Stimulated activated CD4-positive, alpha-beta T cell treated with anti-CD3 and anti-CD28 coated beads, Interleukin-4, amount 100 ng/mL, for 4 hours (primary cell): ENCODE results near the gene P2RY6.
"Not testable (repeated sequence)": the region's sequence is repeated elsewhere in the genome, so short reads cannot be mapped to it uniquely, and the experiment has no call there.

Experiments used
- DNase-seq, 2 experiments: peaks; one replicate each; pipeline ENCODE4 v3.0.0-alpha.2; 2020

Gene P2RY6, protein sequence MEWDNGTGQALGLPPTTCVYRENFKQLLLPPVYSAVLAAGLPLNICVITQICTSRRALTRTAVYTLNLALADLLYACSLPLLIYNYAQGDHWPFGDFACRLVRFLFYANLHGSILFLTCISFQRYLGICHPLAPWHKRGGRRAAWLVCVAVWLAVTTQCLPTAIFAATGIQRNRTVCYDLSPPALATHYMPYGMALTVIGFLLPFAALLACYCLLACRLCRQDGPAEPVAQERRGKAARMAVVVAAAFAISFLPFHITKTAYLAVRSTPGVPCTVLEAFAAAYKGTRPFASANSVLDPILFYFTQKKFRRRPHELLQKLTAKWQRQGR

DNA sequence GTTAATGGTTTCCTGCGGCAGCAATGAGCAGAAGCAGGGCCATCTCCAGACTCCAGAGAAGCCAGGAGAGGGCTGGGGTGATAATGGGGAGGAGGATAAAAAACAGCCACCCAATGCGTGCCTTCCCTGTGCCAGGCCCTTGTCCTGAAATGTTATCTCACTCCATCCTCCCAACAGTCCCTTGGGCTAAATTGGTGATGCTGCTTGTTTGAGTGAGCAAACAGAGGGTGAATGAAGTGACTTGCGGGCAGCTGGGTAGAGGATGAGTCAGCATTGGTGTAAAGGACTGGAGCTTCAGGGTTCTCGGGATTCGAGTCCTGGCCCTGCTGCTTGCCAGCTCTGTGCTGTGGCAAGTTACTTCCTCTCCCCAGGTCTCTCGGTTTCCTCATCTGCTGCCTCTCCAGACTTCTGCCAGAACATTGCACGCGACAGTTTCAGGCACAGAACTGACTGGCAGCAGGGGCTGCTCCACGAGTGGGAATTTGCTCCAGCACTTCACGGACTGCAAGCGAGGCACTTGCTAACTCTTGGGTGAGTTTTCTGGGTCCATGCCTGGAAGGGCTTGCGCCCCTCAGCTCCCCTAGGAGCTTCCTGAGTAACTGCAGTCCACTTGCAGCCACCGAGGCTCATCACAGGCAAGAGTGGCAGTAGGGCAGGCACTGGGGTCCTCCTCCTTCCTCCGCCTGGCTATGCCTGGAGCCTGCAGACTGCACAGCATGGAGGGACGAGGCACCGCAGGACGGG, at the start of gene P2RY6:
Gene P2RY6 (plus strand): TSS at position 403 of the 744 bp plus-strand sequence. CDS start 24,181 bp downstream, outside the sequence.
- no peak for DNase-seq

DNA sequence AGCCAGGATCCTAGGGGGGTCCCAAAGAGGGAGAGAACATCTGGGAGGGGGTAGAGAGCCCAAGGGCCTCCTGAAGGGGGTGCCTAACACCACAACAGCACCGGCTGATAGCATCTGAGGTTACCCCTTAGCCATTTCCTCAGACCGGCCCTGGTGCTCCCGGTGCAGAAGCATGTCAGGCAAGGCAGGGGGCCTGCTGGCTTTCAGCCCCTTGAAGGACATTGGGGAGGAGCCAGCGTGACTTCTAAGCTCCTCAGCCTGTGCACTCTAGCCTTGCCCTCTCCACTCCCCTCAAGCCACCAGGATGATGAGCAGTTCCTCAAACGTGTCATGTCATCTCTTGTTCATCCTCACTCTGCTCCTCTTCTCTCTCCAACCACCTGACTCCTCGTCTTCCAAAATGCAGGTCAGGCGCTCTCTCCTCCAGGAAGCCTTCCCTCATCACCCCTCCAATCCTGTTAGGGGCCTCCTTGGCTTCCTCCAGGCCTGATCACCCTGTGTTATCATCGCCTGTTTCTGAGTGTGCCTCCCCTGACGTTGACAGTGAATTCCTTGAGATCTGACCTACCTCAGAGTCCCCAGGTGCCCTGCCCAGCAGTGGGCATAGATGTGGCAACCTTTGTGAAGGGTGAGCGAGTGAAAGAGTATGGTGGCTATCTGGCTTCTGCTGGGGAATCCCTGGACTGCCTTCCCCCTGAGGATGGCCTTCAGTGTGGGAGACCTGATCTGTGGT, 48.0 kb upstream of the P2RY6 start:
- DNase-seq = no peak

DNA sequence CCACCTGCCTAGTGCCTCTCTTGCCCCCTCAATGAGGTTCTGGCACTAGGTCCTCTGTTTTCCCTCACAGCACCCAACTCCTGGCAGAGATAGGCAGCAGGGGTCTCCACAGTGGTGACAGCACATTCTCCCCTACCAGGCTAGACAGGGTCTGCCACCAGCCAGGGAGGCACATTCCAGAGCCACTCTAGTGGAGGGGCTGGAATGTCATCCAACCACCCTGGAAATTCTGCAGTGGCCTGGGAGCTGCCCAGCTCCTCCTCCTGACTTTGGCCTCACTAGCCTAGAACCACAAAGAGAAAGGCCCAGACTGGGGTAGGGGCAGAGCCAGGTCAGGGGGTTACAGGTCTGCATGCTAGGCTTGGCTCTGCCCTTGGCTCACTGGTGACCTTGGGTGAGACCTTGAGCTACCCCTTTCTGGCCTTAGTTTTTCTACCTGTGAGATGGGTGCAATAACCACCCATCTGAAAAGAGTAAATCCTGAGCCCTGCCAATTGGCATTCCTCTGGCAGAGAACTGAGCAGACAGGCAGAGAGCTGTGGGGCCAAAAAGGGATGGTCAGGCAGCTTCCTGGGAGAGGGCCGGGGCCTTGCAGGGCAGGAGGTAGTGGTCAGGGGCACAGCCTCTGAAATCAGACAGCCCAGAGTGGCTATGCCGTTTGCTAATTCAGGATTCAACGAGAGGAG, 47.0 kb upstream of the P2RY6 start:
- DNase-seq = no peak

DNA sequence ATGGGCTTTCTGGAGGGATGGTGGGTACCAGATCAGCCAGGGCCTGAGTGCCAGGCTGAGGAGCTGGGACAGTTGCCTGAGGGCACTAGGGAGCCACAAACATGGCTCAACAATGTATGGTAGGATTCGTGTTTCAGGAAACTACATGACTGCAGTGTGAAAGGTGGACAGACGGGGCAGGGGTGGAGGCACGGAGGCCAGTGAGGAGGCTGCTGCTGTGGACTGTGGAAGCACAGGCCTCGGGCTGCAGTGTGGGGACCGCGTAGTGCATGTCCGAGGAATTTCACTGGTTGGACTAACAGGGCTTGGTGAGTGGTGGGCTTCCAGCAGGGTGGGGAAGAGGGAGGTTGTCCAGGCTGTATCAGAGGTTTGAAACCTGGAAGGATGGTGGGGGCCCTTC, 46.3 kb upstream of the P2RY6 start:
- no peak for DNase-seq

DNA sequence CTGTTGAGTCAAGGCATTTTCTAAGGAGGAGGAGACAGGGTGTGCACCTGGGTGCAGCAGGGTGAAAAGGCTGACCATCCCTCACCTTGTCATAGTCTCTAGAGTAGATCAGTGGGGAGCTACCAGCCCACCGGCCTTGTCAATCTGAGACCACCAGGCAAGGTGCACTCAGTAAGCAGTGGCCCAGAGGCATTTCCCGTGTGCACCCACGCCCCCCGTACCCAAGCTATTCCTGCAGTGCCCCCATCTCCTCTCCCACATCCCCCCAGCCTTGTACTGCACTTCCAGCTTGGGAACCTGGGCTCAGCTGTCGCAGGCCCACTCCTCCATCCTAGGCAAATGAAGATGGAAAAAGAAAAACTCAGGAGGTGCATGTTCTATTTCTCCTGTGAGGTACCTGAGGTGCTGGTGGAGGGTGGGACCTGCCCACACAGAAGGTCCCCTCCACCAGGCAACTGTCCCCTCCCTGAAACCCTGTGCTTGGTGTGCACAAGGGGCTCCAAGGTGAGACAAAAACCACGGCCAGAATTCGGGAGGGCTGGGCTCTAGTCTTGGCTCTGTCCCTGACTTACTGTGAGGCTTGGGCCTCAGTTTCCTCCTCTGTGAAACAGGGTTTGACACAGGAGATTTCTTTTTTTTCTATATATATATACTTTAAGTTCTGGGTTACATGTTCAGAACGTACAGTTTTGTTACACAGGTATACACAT, 45.7 kb upstream of the P2RY6 start:
- no peak for DNase-seq

DNA sequence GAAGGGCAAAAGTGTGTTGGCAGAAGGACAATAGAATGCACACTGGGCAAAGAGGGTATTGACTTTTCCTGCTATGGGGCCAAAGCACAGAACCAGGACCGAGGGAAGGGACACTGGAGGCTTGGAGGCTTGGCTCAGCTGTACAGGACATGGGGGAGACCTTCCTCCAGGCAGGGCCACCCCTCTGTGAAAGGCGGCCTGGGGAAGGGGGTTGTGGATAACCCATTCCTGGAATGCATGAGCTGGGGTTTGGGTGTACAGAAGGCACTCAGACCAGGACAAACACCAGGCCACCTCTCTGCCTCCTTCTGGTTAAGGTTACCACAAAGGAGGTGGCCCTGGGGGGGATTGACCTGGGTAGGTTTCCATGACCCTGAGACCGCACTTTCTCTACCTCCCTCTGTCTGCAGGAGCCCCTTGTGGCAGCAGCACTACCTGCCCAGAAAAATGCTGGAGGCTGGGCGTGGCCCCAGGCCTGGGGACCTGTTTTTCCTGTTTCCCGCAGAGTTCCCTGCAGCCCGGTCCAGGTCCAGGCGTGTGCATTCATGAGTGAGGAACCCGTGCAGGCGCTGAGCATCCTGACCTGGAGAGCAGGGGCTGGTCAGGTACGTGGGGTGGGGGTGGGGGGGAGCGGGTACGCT, 44.4 kb upstream of the P2RY6 start:
- DNase-seq = no peak

DNA sequence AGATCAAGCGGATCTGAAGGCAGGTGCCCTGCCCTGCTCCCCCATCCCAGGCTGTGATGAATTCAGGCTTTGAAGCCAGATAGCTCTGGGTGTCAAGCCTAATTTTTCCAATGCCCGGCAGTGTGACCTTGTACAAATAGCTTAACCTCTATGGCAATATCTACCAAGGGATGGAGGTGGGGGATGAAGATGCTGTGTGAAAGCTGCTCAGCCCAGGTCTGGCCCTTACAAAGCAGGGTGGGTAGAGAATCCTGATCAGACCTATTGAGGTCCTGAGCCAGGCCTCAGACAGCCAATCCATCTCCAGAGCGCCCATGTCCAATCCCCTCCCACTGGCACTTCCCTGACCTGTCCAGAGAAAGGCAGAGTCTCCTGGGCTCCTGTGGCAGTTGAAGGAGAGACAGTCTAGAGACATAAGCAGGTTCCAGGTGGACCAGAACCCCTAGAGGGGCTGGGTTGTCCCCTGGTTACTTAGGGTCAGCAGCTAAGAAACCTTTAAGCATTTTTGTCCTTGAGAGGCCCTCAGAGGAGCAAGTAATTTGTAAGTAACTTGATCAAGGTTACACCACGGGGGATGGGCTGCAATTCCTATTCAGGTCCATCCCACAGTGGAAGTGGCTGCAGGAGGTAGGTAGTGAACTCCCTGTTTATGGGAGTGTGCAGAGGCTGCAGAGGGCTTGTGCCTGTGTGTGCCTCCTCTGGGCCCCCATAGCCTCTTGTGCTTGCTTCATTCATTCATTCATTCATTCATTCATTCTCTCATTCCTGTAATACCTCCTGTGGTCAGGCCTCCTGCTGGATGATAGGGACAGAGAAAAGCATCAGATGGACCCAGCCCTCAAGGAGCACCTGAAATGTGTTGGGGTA, 43.6 kb upstream of the P2RY6 start:
- no peak for DNase-seq

DNA sequence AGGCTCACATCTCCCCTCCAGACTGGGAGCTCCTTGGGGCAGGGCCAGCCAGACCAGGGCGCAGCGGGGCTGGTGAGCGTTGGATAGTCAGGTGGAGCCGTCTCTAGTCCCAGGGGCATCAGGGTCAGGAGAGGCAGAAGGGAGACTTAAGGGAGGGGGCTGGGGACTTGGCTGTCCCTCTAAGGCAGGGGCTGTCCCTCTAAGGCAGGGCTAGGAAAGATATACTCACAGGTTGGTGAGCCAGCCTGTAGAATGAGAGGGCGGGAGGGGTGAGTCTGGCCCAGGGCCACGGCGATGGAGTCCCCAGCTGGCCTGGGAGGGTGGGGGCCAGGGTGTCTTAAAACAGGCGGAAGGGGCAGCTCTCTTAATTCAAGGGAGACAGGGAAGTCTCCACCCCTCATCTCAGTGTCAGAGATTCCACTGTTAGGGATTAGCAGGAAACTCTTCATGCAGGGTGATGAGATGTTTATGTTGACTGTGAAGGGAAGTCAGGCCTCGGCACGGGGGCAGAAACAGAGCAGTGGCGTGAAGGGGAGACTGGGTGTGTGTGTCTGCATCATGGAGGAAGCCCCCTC, 42.7 kb upstream of the P2RY6 start:
- DNase-seq = no peak

DNA sequence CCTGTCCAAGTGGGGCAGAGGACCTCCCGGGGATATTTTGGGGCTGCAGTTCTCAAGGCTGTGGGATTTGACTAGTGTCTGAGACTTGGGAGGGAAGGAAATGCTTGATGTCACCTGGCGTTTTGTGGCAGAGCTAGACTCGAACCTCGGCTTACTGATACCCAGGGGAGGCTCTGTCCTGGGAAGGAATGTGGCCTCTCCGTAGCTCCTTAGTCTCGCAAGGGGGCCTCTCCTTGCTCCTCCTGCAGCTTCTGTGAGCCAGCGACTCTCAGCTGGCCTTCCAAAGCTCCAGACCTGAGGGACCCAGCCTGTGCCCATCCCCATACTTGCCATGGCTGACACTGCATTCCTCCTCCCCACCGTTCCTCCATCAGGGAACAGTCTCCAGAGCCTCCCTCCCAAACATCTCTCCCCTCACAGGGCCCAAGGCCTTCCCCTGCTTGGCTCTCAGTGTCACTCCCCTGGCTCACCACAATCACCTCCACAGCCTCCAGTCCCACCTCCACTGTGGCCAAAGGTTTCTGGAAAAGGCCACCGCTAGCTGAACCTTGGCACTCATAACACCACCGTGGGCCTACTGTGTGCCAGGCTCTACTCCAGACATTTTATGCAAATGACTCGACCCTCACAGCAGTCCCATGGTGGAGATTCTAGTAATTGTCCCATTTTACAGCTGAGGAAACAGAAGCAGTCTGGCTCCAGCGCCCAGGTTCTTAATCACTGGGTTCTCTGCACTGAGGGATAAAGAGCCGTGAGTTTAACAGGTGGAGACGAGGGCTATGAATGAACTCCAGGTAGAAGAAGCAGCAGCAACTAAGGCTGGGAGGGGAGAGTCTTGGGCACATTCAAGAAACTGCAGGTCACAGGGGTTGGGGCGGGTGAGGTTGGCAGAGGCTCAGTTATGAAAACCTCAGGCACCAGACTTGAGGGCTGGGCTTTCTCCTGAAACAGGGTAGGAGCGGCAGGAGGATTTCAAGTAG, 42.0 kb upstream of the P2RY6 start:
- no peak for DNase-seq

DNA sequence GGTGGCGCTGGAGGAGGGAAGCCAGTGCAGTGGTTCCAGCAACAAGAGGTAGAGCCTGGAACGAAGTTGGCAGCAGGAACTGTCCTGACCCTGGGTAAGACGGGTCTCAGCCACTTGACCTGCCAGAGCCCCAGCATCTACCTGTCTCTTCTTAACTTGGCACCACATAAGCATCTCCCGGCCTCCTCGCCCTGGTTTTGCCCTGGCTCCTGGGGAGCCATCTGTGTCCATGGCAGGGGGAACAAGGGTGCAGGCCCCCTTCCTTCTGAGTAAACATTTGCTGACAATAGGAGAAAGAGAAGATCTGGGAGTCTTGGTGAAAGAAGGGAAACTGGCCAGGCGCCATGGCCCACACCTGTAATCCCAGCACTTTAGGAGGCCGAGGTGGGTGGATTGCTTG, 41.2 kb upstream of the P2RY6 start:
- no peak for DNase-seq

DNA sequence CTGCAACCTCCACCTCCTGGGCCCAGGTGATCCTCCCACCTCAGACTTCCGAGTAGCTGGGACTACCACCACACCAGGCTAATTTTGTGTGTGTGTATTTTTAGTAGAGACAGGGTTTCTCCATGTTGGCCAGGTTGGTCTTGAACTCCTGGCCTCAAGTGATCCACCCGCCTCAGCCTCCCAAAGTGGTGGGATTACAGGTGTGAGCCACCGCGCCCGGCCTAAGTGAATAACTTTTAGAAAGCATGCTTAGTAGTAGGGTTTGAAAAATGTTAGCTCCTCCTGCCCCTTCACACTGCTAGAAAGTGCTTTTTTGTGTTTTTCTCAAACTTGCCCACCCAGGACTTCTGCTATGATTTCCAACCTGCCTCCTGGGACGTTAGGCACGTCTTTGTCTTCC, 39.7 kb upstream of the P2RY6 start:
- DNase-seq = not testable (repeated sequence)

DNA sequence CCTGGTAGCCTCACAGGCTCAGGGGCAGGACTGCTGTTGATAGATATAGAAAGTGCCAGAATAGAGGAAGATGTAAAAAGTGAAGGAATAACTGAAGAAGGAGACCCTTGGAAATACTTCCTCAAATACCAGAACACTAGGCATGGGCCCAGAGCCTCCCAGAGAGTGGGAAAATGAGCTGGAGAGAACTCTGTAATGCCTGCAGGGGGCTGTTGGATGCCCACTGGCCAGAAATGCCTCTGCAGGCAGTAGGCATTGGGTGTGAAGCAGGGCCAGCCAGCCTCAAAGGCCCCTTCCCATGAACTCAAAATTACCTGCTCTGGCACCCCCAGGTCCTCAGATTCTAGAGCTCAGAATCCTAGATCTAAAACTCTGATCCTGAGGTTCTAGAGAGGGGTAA, 38.9 kb upstream of the P2RY6 start:
- DNase-seq = no peak

DNA sequence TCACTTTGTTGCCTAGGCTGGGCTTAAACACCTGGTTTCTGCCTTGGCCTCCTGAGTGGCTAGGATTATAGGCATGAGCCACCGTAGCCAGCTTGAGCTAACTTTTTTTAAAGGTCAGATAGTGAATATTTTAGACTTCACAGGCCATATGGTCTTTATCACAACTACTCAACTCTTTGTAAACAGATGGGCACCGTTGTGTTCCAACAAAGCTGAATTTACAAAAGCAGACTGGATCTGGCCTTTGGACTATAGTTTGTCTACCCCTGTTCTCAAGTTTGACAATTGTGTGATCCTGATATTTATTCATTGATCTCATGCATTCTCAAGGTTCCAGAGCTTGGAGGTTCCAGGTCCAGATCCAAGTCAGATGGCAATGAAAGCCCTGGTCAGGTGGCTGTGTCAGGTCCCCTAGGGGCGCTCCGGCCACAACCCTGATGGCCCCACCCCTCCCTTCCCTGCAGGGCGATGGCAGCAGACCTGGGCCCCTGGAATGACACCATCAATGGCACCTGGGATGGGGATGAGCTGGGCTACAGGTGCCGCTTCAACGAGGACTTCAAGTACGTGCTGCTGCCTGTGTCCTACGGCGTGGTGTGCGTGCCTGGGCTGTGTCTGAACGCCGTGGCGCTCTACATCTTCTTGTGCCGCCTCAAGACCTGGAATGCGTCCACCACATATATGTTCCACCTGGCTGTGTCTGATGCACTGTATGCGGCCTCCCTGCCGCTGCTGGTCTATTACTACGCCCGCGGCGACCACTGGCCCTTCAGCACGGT, 38.3 kb upstream of the P2RY6 start:
- DNase-seq = no peak

DNA sequence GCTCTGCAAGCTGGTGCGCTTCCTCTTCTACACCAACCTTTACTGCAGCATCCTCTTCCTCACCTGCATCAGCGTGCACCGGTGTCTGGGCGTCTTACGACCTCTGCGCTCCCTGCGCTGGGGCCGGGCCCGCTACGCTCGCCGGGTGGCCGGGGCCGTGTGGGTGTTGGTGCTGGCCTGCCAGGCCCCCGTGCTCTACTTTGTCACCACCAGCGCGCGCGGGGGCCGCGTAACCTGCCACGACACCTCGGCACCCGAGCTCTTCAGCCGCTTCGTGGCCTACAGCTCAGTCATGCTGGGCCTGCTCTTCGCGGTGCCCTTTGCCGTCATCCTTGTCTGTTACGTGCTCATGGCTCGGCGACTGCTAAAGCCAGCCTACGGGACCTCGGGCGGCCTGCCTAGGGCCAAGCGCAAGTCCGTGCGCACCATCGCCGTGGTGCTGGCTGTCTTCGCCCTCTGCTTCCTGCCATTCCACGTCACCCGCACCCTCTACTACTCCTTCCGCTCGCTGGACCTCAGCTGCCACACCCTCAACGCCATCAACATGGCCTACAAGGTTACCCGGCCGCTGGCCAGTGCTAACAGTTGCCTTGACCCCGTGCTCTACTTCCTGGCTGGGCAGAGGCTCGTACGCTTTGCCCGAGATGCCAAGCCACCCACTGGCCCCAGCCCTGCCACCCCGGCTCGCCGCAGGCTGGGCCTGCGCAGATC, 37.5 kb upstream of the P2RY6 start:
- no peak for DNase-seq

DNA sequence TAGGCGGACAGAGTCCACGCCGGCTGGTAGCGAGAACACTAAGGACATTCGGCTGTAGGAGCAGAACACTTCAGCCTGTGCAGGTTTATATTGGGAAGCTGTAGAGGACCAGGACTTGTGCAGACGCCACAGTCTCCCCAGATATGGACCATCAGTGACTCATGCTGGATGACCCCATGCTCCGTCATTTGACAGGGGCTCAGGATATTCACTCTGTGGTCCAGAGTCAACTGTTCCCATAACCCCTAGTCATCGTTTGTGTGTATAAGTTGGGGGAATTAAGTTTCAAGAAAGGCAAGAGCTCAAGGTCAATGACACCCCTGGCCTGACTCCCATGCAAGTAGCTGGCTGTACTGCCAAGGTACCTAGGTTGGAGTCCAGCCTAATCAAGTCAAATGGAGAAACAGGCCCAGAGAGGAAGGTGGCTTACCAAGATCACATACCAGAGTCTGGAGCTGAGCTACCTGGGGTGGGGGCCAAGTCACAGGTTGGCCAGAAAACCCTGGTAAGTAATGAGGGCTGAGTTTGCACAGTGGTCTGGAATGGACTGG, 36.8 kb upstream of the P2RY6 start:
- DNase-seq = no peak

DNA sequence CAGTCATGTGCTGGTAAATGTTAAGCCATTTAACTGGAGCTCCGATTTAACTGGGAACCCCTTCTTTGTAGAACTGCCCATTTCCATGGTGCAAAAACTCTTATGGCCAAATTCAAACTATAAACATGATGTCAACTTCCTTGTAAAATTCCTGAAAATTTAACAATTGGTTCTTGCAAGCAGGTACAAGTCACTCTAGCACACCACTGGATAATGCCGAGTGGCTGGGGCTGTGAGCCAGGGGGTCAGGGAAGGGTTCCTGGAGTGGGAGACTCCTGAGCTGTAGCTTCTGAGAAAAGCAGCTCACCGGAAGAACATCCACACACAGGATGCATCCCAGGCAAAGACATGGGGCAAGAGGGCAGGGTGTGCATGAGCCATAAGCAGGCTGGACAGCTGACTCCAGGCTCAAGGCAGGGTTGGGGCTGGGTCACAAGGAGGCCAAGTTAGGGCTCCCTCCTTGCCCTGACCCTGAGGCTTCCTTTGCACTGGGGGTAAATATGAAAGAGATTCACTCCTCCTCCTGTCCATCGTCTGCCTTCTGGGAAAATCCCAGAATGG, 35.9 kb upstream of the P2RY6 start:
- DNase-seq = no peak

DNA sequence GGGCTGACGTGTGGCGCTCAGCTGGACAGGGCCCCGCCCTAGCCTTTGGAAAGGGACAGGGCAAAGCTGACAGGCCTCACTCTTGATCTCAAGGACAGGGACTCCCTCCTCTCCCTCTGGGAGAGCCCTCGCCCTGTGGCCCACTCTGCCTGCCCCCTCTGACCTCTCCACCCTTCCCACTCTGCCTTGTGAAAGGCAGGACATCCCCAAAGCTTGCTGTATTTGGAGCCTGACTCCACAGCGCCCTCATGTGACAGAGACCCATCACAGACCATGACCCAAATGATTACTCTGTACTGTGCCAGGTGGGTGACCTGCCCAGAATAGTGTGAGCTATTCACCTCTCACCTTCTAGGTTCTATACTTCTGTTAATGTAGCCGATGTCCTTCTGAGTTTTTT, 35.3 kb upstream of the P2RY6 start:
- no peak for DNase-seq
